ENCODE measurements around the gene ARHGAP10.

GRCh38 chr4:147769386-147769785, 37.5 kb downstream of the ARHGAP10 start:
- no peak for TF ChIP-seq CTCF (IDR thresholded peaks at IDR 0.05; ENCODE audit: low read length)
- TF ChIP-seq EZH2 (optimal IDR thresholded peaks at IDR 0.05; ENCODE audit: low read depth, low read length), result no peak

Data from MM.1S (cell line).